HFFc6 (cell line): ENCODE measurements around the gene PKNOX1. TPM values are rescaled to one million over a fixed set of nuclear protein-coding genes. Genes with fewer than 3 reads are reported as not detected.
"Not testable (repeated sequence)": the region's sequence is repeated elsewhere in the genome, so short reads cannot be mapped to it uniquely, and the experiment has no call there.

Experiments used
- DNase-seq: peaks from one replicate; pipeline ENCODE4 v3.0.0-alpha.2; 2018
- H3K27ac Mint-ChIP-seq: 2 replicates; pipeline ENCODE4 v1.8.0; 2020; ENCODE audit warnings: mild to moderate bottlenecking, mixed read lengths
- H3K27me3 Mint-ChIP-seq: 2 replicates; pipeline ENCODE4 v1.8.0; 2021; ENCODE audit warnings: mild to moderate bottlenecking, moderate library complexity, mixed read lengths; ENCODE audit not compliant: insufficient read depth
- H3K36me3 Mint-ChIP-seq: 2 replicates; pipeline ENCODE4 v1.8.0; 2021; ENCODE audit warnings: low read depth, mixed read lengths
- H3K4me1 Mint-ChIP-seq: 2 replicates; pipeline ENCODE4 v1.8.0; 2020; ENCODE audit warnings: low read depth, mixed read lengths
- H3K4me3 Mint-ChIP-seq: 2 replicates; pipeline ENCODE4 v1.8.0; 2020; ENCODE audit warnings: mild to moderate bottlenecking, moderate library complexity, mixed read lengths
- H3K9me3 Mint-ChIP-seq: 2 replicates; pipeline ENCODE4 v1.8.0; 2020; ENCODE audit warnings: mild to moderate bottlenecking, mixed read lengths
- total RNA-seq, 6 experiments: library from RNA; stranded (reverse); fragmentation: NEBNext Ultra II Directional; extraction: Animal tissue kit (Norgen Biotek cat#: 25700); gene quantifications; 2 replicates in 1 of 6; 3 replicates in 5 of 6; pipeline ENCODE4 v1.2.3, GENCODE V29; 2021
- TF ChIP-seq, protein P1 (sequence below): fragments of 200-600 bp; sonication (generic); IDR thresholded peaks from 2 replicates; pipeline ENCODE4 v1.5.0; 2021; ENCODE audit warnings: antibody characterized with exemption, mild to moderate bottlenecking

The PKNOX1 gene
- total RNA-seq, 6 experiments from 2014 or later, result 16.6 to 22.5 (median 19.2) TPM

DNA sequence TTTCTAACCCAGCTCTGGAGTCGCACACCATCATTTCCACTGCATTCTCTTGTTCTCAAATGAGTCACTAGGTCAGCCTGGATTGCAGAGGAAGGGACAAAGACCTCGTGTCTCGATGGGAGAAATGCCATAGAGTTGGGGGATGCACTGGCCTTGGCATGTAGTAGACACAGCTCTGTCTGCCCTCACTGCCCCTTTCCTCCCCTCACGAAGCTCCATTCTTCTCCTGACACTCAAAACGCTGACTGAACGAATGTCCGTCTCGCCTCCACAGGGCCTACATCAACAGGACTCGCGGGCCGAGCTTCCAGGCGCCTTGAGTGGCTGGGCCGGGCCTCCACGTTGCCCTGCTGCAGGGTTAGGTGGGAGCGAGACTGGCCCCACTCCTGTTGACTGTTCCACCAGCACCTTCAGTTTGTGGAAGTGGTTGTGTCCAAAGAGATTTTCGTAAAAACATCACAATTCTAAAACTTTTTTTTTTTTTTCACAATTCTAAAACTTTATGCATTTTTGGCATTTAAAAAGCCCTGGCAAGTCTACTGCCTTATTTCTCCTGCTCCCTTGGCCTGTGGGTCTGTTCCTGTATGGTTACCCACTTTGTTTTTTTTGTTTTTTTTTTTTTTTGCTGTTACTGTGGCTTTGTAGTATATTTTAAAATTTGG, 18.8 kb downstream of the PKNOX1 start:
- H3K27me3 Mint-ChIP-seq, result peaks cover 3% of the 10 kb centered on the region; the same call in 1 of the 2 replicates
- peaks cover 11% of the 10 kb centered on the region for H3K9me3 Mint-ChIP-seq
- 0 out of 2 replicates have a peak overlapping the region, but pooled peaks have one; percentile 39 for H3K4me3 Mint-ChIP-seq
- H3K27ac Mint-ChIP-seq, result peak overlapping the region; percentile 95
- DNase-seq, result no peak
- TF ChIP-seq, protein P1, sequence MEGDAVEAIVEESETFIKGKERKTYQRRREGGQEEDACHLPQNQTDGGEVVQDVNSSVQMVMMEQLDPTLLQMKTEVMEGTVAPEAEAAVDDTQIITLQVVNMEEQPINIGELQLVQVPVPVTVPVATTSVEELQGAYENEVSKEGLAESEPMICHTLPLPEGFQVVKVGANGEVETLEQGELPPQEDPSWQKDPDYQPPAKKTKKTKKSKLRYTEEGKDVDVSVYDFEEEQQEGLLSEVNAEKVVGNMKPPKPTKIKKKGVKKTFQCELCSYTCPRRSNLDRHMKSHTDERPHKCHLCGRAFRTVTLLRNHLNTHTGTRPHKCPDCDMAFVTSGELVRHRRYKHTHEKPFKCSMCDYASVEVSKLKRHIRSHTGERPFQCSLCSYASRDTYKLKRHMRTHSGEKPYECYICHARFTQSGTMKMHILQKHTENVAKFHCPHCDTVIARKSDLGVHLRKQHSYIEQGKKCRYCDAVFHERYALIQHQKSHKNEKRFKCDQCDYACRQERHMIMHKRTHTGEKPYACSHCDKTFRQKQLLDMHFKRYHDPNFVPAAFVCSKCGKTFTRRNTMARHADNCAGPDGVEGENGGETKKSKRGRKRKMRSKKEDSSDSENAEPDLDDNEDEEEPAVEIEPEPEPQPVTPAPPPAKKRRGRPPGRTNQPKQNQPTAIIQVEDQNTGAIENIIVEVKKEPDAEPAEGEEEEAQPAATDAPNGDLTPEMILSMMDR, result no peak
- H3K4me1 Mint-ChIP-seq, result peaks cover 69% of the 10 kb centered on the region
- H3K36me3 Mint-ChIP-seq, result peaks cover 8% of the 10 kb centered on the region

DNA sequence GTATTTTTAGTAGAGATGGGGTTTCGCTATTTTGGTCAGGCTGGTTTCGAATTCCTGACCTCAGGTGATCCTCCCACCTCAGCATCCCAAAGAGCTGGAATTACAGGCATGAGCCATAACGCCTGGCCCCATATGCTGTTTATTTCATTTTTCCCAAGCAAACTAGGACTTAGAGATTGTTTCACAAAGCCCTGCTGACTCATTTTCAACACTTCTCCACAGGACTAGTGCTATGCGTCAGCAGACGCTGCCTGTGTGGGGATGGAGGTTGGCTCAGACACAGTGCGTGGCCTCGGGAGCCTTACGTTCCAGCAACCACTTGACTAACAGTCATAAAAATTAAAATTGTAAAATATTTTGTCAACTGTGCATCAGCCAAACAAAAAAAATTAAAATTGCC, 22.7 kb downstream of the PKNOX1 start:
- H3K4me3 Mint-ChIP-seq, result peak overlapping the region; percentile 77
- peaks cover 33% of the 10 kb centered on the region for H3K9me3 Mint-ChIP-seq
- H3K27ac Mint-ChIP-seq, result peak overlapping the region; percentile 83
- H3K36me3 Mint-ChIP-seq, result peaks cover 23% of the 10 kb centered on the region
- peaks cover 5% of the 10 kb centered on the region; the same call in 1 of the 2 replicates for H3K27me3 Mint-ChIP-seq
- peak; percentile 92 for DNase-seq
- H3K4me1 Mint-ChIP-seq, result peaks cover 44% of the 10 kb centered on the region
- TF ChIP-seq, protein P1, result no peak

DNA sequence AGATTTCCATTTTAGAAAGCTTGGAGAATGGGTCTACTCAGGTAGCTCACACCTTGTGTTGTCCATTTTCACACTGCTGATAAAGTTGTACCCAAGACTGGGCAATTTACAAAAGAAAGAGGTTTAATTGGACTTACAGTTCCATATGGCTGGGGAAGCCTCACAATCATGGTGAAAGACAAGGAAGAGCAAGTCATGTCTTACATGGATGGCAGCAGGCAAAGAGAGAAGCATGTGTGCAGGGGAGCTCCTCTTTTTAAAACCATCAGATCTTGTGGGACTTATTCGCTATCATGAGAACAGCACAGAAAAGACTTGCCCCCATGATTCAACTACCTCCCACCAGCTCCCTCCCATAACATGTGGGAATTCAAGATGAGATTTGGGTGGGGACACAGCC, 23.6 kb downstream of the PKNOX1 start:
- not testable (repeated sequence) for H3K27me3 Mint-ChIP-seq, DNase-seq, H3K4me3 Mint-ChIP-seq
- H3K9me3 Mint-ChIP-seq, result peaks cover 33% of the 10 kb centered on the region
- H3K4me1 Mint-ChIP-seq, result peaks cover 34% of the 10 kb centered on the region
- H3K36me3 Mint-ChIP-seq, result peaks cover 23% of the 10 kb centered on the region
- H3K27ac Mint-ChIP-seq, result peak overlapping the region; percentile 83

DNA sequence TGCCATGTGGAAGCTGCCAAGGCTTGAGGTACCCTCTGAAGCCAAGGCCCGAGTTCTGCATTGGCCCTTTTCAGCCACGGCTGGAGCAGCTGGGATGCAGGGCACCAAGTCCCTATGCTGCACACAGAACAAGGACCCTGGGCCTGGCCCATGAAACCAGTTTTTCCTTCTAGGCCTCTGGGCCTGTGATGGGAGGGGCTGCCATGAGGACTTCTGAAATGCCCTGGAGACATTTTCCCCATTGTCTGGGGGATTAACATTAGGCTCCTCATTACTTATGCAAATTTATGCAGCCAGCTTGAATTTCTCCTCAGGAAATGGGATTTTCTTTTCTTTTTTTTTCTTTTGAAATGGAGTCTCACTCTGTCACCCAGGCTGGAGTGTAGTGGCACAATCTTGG, 24.8 kb downstream of the PKNOX1 start:
- peaks cover 23% of the 10 kb centered on the region for H3K36me3 Mint-ChIP-seq
- not testable (repeated sequence) for H3K27me3 Mint-ChIP-seq, H3K4me3 Mint-ChIP-seq, DNase-seq, H3K27ac Mint-ChIP-seq
- H3K4me1 Mint-ChIP-seq, result peaks cover 28% of the 10 kb centered on the region
- H3K9me3 Mint-ChIP-seq, result peaks cover 33% of the 10 kb centered on the region

DNA sequence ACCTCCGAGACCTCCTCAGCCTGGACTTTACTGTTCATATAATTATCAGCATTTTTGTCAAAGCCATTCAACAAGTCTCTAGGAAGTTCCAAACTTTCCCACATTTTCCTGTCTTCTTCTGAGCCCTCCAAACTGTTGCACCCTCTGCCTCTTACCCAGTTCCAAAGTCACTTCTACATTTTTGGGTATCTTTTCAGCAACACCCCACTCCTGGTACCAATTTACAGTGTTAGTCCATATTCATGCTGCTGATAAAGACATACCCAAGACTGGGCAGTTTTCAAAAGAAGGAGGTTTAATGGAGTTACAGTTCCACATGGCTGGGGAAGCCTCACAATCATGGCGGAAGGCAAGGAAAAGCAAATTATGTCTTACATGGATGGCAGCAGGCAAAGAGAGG, 25.7 kb downstream of the PKNOX1 start:
- H3K27me3 Mint-ChIP-seq, H3K4me3 Mint-ChIP-seq, H3K27ac Mint-ChIP-seq, DNase-seq: not testable (repeated sequence)
- H3K4me1 Mint-ChIP-seq, result peaks cover 28% of the 10 kb centered on the region
- H3K9me3 Mint-ChIP-seq, result peaks cover 33% of the 10 kb centered on the region
- peaks cover 28% of the 10 kb centered on the region for H3K36me3 Mint-ChIP-seq

DNA sequence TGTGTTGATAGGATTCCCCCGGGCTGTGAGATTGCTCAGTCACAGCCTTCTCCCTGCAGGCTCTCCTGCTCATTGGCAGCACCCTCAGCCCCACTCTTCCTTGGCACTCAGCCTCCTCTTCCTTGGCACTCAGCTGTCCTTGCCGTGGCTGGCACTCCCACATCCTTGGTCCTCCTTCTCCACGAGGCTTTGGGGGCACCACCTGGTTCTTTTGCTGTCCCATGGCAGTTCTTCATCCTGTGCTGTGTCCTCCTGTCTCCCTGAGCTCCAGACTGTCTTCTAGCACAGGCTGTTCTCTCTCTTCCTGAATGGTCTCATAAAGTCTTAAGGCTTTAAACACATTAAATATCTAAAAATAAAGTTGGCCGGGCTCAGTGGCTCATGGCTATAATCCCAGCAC, 27.0 kb downstream of the PKNOX1 start:
- H3K36me3 Mint-ChIP-seq, result peaks cover 28% of the 10 kb centered on the region
- TF ChIP-seq, protein P1, result no peak
- no peak overlapping the region for H3K4me3 Mint-ChIP-seq
- peaks cover 33% of the 10 kb centered on the region for H3K9me3 Mint-ChIP-seq
- no peak for DNase-seq
- peaks cover 22% of the 10 kb centered on the region for H3K4me1 Mint-ChIP-seq
- H3K27me3 Mint-ChIP-seq, result peaks cover 5% of the 10 kb centered on the region; the same call in 1 of the 2 replicates
- H3K27ac Mint-ChIP-seq, result no peak overlapping the region

DNA sequence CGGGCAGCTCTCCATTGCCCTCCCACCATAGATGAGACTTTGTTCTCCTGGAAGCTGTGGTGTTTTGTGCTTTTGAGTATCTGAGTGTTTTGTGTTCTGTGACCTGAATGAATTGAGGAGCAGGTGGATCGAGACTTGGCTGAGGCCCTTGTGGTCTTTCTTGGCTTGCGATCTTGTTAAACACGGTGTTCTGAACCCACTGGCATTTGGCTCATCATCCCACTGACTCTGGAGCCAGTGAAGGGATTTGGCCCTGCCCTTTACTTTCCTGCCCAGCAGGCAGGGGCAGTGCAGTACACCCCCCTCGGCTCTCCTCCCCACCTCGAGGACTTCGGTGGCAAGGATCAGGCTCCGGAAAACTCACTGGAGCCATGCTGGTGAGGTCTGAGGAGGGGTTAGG, 30.6 kb downstream of the PKNOX1 start:
- H3K4me1 Mint-ChIP-seq, result peaks cover 17% of the 10 kb centered on the region; the same call in 1 of the 2 replicates
- no peak for DNase-seq
- no peak overlapping the region for H3K4me3 Mint-ChIP-seq
- peaks cover 2% of the 10 kb centered on the region; the same call in 1 of the 2 replicates for H3K27me3 Mint-ChIP-seq
- peaks cover 16% of the 10 kb centered on the region for H3K9me3 Mint-ChIP-seq
- TF ChIP-seq, protein P1, result no peak
- peaks cover 29% of the 10 kb centered on the region for H3K36me3 Mint-ChIP-seq
- H3K27ac Mint-ChIP-seq, result no peak overlapping the region
